Neural cell (in vitro differentiated cells): ENCODE data around the gene CSNK1A1L. TPM values are rescaled to one million over a fixed set of nuclear protein-coding genes. Genes with fewer than 3 reads are reported as not detected.

ENCODE experiments used
- H2AFZ ChIP-seq: fragments of 200-600, 300-800 bp; sonication (generic), shearing (Covaris generic); 2 replicates; pipeline ENCODE4 v1.6.0; 2014; ENCODE audit warnings: low read depth, mild to moderate bottlenecking, antibody characterized with exemption, low read length, moderate library complexity
- H3F3A ChIP-seq: fragments of 200-600 bp; shearing (Covaris generic); 2 replicates; pipeline ENCODE4 v1.6.1; 2016; ENCODE audit warnings: mild to moderate bottlenecking, moderate library complexity, mixed read lengths, antibody characterized with exemption, low read length; ENCODE audit not compliant: insufficient read depth, poor library complexity, severe bottlenecking
- H3K27ac ChIP-seq: fragments of 200-600, 300-800 bp; sonication (generic), shearing (Covaris generic); 2 replicates; pipeline ENCODE4 v1.5.1; 2014; ENCODE audit warnings: mild to moderate bottlenecking, low read length, moderate library complexity
- H3K27me3 ChIP-seq: fragments of 300-800, 200-600 bp; sonication (generic), shearing (Covaris generic); 2 replicates; pipeline ENCODE4 v1.6.0; 2014; ENCODE audit warnings: mild to moderate bottlenecking, low read depth, low read length, moderate library complexity; ENCODE audit not compliant: insufficient read depth
- H3K36me3 ChIP-seq: fragments of 300-800, 200-600 bp; sonication (generic), shearing (Covaris generic); 2 replicates; pipeline ENCODE4 v1.5.1; 2014; ENCODE audit warnings: mild to moderate bottlenecking, antibody characterized with exemption, low read length, moderate library complexity; ENCODE audit not compliant: insufficient read depth
- H3K4me2 ChIP-seq: fragments of 300-800, 200-600 bp; sonication (generic), shearing (Covaris generic); 2 replicates; pipeline ENCODE4 v1.6.0; 2014; ENCODE audit warnings: mild to moderate bottlenecking, low read length
- H3K4me3 ChIP-seq: fragments of 300-800, 200-600 bp; sonication (generic), shearing (Covaris generic); 2 replicates; pipeline ENCODE4 v1.5.1; 2014; ENCODE audit warnings: mild to moderate bottlenecking, low read length, moderate library complexity
- H3K79me2 ChIP-seq: fragments of 200-600 bp; shearing (Covaris generic); replicated peaks from 2 replicates; pipeline ENCODE4 v1.6.0; 2014; ENCODE audit warnings: mild to moderate bottlenecking, low read length, moderate library complexity; ENCODE audit not compliant: insufficient read depth
- H3K9ac ChIP-seq: fragments of 300-800, 200-600 bp; sonication (generic), shearing (Covaris generic); 2 replicates; pipeline ENCODE4 v1.6.1; 2016; ENCODE audit warnings: mild to moderate bottlenecking, low read length, mixed read lengths
- H3K9me2 ChIP-seq: fragments of 200-600 bp; shearing (Covaris generic); 2 replicates; pipeline ENCODE4 v1.6.1; 2016; ENCODE audit warnings: mild to moderate bottlenecking, low read length, mixed read lengths; ENCODE audit not compliant: insufficient read depth
- H3K9me3 ChIP-seq: fragments of 200-600, 300-800 bp; sonication (generic), shearing (Covaris generic); 2 replicates; pipeline ENCODE4 v1.6.1; 2016; ENCODE audit warnings: mild to moderate bottlenecking, mixed run types, low read length, moderate library complexity, mixed read lengths
- H4K20me1 ChIP-seq: fragments of 200-600 bp; shearing (Covaris generic); 2 replicates; pipeline ENCODE4 v1.6.1; 2016; ENCODE audit warnings: mild to moderate bottlenecking, mixed run types; ENCODE audit not compliant: insufficient read depth
- CTCF ChIP-seq: fragments of 450-650 bp; IDR thresholded peaks from 2 replicates; pipeline ENCODE4 v1.5.1; 2014; ENCODE audit warnings: antibody characterized with exemption, mild to moderate bottlenecking, moderate library complexity; ENCODE audit not compliant: poor library complexity, severe bottlenecking
- EP300 ChIP-seq: fragments of 450-650 bp; conservative IDR thresholded peaks from 2 replicates; pipeline ENCODE4 v1.6.1; 2014; ENCODE audit warnings: antibody characterized with exemption, mild to moderate bottlenecking, moderate library complexity; ENCODE audit not compliant: poor library complexity, severe bottlenecking
- EZH2 ChIP-seq: fragments of 200-600, 300-800 bp; shearing (Covaris generic), sonication (generic); IDR thresholded peaks from 2 replicates; pipeline ENCODE4 v1.6.1; 2014; ENCODE audit warnings: antibody characterized with exemption, low read length, borderline replicate concordance, mild to moderate bottlenecking; ENCODE audit not compliant: insufficient read depth, poor library complexity, severe bottlenecking
- MXI1 ChIP-seq: fragments of 450-650 bp; conservative IDR thresholded peaks from 2 replicates; pipeline ENCODE4 v1.6.1; 2014; ENCODE audit warnings: antibody characterized with exemption, mild to moderate bottlenecking; ENCODE audit not compliant: poor library complexity, severe bottlenecking
- POLR2AphosphoS5 ChIP-seq: IDR thresholded peaks from 2 replicates; pipeline ENCODE4 v1.6.1; 2012
- RAD21 ChIP-seq: fragments of 450-650 bp; conservative IDR thresholded peaks from 2 replicates; pipeline ENCODE4 v1.6.1; 2014; ENCODE audit warnings: antibody characterized with exemption, mild to moderate bottlenecking, moderate library complexity
- SMC3 ChIP-seq: fragments of 450-650 bp; conservative IDR thresholded peaks from 2 replicates; pipeline ENCODE4 v1.6.1; 2014; ENCODE audit warnings: antibody characterized with exemption, mild to moderate bottlenecking, moderate library complexity; ENCODE audit not compliant: poor library complexity
- TAF1 ChIP-seq: IDR thresholded peaks from 2 replicates; pipeline ENCODE4 v1.6.1; 2012; ENCODE audit warnings: low read depth
- polyA plus RNA-seq: library from polyadenylated mRNA; depleted of rRNA; stranded (reverse); fragments of >200 nt; gene quantifications from 2 replicates; pipeline ENCODE4 v1.2.3, GENCODE V29; 2014
- TF ChIP-seq, protein P1 (sequence below): IDR thresholded peaks from 2 replicates; pipeline ENCODE4 v1.6.1; 2012; ENCODE audit warnings: borderline replicate concordance

Gene CSNK1A1L
- polyA plus RNA-seq, 1 donor from 2014 or later, result not detected

DNA sequence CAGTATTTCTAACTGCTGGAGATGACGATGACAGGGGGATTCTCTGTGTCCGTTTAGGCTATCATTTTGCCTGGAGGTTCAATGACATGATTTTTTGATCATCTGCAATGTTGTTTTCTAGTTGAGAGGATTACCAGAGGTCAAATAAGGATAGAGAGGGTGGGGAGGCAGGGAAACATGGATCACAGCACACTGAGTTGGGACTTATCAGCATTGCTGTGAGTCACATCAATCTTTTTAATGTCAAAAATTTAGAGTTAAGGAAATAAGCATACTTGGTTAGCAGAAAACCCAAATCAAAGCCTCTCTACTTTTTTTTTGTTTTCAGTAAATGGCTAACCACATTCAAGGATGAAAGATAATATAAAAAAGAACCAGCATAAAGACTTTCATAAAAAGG lies 43.0 kb upstream of the CSNK1A1L start:
- Histone ChIP-seq H2AFZ (no peak overlapping the region), H3K4me2 (no peak overlapping the region)
- TF ChIP-seq TAF1, result no peak
- TF ChIP-seq, protein P1, sequence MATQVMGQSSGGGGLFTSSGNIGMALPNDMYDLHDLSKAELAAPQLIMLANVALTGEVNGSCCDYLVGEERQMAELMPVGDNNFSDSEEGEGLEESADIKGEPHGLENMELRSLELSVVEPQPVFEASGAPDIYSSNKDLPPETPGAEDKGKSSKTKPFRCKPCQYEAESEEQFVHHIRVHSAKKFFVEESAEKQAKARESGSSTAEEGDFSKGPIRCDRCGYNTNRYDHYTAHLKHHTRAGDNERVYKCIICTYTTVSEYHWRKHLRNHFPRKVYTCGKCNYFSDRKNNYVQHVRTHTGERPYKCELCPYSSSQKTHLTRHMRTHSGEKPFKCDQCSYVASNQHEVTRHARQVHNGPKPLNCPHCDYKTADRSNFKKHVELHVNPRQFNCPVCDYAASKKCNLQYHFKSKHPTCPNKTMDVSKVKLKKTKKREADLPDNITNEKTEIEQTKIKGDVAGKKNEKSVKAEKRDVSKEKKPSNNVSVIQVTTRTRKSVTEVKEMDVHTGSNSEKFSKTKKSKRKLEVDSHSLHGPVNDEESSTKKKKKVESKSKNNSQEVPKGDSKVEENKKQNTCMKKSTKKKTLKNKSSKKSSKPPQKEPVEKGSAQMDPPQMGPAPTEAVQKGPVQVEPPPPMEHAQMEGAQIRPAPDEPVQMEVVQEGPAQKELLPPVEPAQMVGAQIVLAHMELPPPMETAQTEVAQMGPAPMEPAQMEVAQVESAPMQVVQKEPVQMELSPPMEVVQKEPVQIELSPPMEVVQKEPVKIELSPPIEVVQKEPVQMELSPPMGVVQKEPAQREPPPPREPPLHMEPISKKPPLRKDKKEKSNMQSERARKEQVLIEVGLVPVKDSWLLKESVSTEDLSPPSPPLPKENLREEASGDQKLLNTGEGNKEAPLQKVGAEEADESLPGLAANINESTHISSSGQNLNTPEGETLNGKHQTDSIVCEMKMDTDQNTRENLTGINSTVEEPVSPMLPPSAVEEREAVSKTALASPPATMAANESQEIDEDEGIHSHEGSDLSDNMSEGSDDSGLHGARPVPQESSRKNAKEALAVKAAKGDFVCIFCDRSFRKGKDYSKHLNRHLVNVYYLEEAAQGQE, result no peak
- TF ChIP-seq RAD21, result no peak
- TF ChIP-seq SMC3, result no peak
- no peak for TF ChIP-seq CTCF
- TF ChIP-seq EP300, result no peak
- no peak for TF ChIP-seq POLR2AphosphoS5
- TF ChIP-seq EZH2, result no peak
- TF ChIP-seq MXI1, result no peak

GRCh38 chr13:37144661-37145060 lies 39.2 kb upstream of the CSNK1A1L start:
- Histone ChIP-seq H3F3A (no peaks in the 10 kb centered on the region), H3K27ac (no peak overlapping the region)

More for the DNA sequence above, 43.0 kb upstream of the CSNK1A1L start:
- no peaks in the 10 kb centered on the region for H3K79me2 ChIP-seq
- H3K27ac ChIP-seq, result no peak overlapping the region
- no peak overlapping the region for H3K9ac ChIP-seq
- H3K9me3 ChIP-seq, result no peaks in the 10 kb centered on the region
- H3F3A ChIP-seq, result no peaks in the 10 kb centered on the region
- no peaks in the 10 kb centered on the region for H3K36me3 ChIP-seq
- H3K4me3 ChIP-seq, result no peak overlapping the region
- no peaks in the 10 kb centered on the region for H4K20me1 ChIP-seq
- H3K27me3 ChIP-seq, result no peaks in the 10 kb centered on the region
- no peaks in the 10 kb centered on the region for H3K9me2 ChIP-seq

More at GRCh38 chr13:37144661-37145060, 39.2 kb upstream of the CSNK1A1L start:
- no peak for TF ChIP-seq POLR2AphosphoS5
- TF ChIP-seq SMC3, result no peak
- TF ChIP-seq CTCF, result no peak
- no peak for TF ChIP-seq EP300
- TF ChIP-seq EZH2, result no peak
- no peak for TF ChIP-seq MXI1
- TF ChIP-seq, protein P1, result no peak
- TF ChIP-seq RAD21, result no peak
- no peak for TF ChIP-seq TAF1
- no peaks in the 10 kb centered on the region for H4K20me1 ChIP-seq
- no peak overlapping the region for H3K9ac ChIP-seq
- H3K4me2 ChIP-seq, result no peak overlapping the region
- no peaks in the 10 kb centered on the region for H3K79me2 ChIP-seq
- no peaks in the 10 kb centered on the region for H3K36me3 ChIP-seq
- no peaks in the 10 kb centered on the region for H3K9me2 ChIP-seq
- H3K27me3 ChIP-seq, result no peaks in the 10 kb centered on the region
- no peaks in the 10 kb centered on the region for H3K9me3 ChIP-seq
- H3K4me3 ChIP-seq, result no peak overlapping the region
- no peak overlapping the region for H2AFZ ChIP-seq
